Kidney (tissue), 14 donors: Measurements from ENCODE around the gene LENG9. TPM values are rescaled to one million over a fixed set of nuclear protein-coding genes. Genes with fewer than 3 reads are reported as not detected.
"Not testable (repeated sequence)": the region's sequence is repeated elsewhere in the genome, so short reads cannot be mapped to it uniquely, and the experiment has no call there.

ENCODE experiments used
- DNase-seq, 5 donors: peaks; one replicate each; pipeline ENCODE4 v3.0.0-alpha.2; 2013 to 2020
- FAIRE-seq: peaks from 2 replicates; lab custom pipeline; 2012; peaks lifted over from hg19 to GRCh38; lab: Jason Lieb, UNC
- H3K27ac ChIP-seq, 2 donors: one replicate each; pipeline ENCODE4 v1.7.0; 2013; ENCODE audit warnings: low read depth in 2 of 2, low read length in 2 of 2, inconsistent platforms in 1 of 2
- H3K27me3 ChIP-seq: one replicate; pipeline ENCODE4 v1.7.1; 2013; ENCODE audit warnings: low read length, inconsistent platforms; ENCODE audit not compliant: control insufficient read depth, insufficient read depth
- H3K36me3 ChIP-seq, 3 donors: one replicate each; pipeline versions ENCODE4 v1.7.0 to v1.7.1; 2013; ENCODE audit warnings: low read length in 3 of 3, control low read depth in 1 of 3, inconsistent platforms in 1 of 3; ENCODE audit not compliant: insufficient read depth in 3 of 3, control insufficient read depth in 2 of 3
- H3K4me1 ChIP-seq, 3 donors: one replicate each; pipeline versions ENCODE4 v1.7.0 to v1.7.1; 2013; ENCODE audit warnings: low read length in 3 of 3, inconsistent platforms in 1 of 3, low read depth in 1 of 3; ENCODE audit not compliant: control insufficient read depth in 2 of 3, insufficient read depth in 2 of 3
- H3K4me3 ChIP-seq, 3 donors: one replicate each; pipeline versions ENCODE4 v1.7.0 to v1.8.1; 2013; ENCODE audit warnings: low read length in 3 of 3, control low read depth in 1 of 3, inconsistent platforms in 1 of 3
- H3K9ac ChIP-seq, 3 donors: one replicate each; pipeline versions ENCODE4 v1.7.0 to v1.7.1; 2013; ENCODE audit warnings: low read length in 3 of 3, control low read depth in 1 of 3, inconsistent platforms in 1 of 3
- H3K9me3 ChIP-seq, 3 donors: one replicate each; pipeline versions ENCODE4 v1.7.0 to v1.7.1; 2013; ENCODE audit warnings: low read length in 3 of 3, control low read depth in 1 of 3, inconsistent platforms in 1 of 3; ENCODE audit not compliant: control insufficient read depth in 2 of 3, insufficient read depth in 1 of 3
- intact Hi-C: fragments of 100-400 bp; cut with DNase I; formaldehyde crosslinking; loops from one replicate; pipeline ENCODE4 v1.11.1; 2022
- polyA plus RNA-seq: library from polyadenylated mRNA; stranded (reverse); fragments of 350-450 nt; fragmentation: Illumina TruSeq; extraction: RNeasy Lipid Tissue Mini Kit (QIAGEN cat#74804); gene quantifications from one replicate; pipeline ENCODE4 v1.2.3, GENCODE V29; 2014; ENCODE audit warnings: low read depth, low replicate concordance; ENCODE audit not compliant: insufficient read depth
- total RNA-seq: library from RNA; stranded (reverse); fragmentation: NEBNext Ultra II Directional; extraction: Animal tissue kit (Norgen Biotek cat#: 25700); gene quantifications from one replicate; pipeline ENCODE4 v1.2.1, GENCODE V29; 2021
- TF ChIP-seq, protein P1 (sequence below): IDR thresholded peaks from 3 replicates; pipeline ENCODE4 v1.5.1; 2012; ENCODE audit warnings: mild to moderate bottlenecking, moderate library complexity, borderline replicate concordance; ENCODE audit not compliant: insufficient read depth; ENCODE audit errors: extremely low read depth
- donor health status: control.
- donor health status: control.
- donor health status: control.
- donor health status: control.
- donor health status: control.
- donor health status: DM: yes; HTN: yes; CAD: no.
- donor health status: Normal renal cell carcinoma (clear cell type).

The LENG9 gene
- total and polyA plus RNA-seq, 2 donors from 2014 or later = 2.0 to 6.8 TPM

DNA sequence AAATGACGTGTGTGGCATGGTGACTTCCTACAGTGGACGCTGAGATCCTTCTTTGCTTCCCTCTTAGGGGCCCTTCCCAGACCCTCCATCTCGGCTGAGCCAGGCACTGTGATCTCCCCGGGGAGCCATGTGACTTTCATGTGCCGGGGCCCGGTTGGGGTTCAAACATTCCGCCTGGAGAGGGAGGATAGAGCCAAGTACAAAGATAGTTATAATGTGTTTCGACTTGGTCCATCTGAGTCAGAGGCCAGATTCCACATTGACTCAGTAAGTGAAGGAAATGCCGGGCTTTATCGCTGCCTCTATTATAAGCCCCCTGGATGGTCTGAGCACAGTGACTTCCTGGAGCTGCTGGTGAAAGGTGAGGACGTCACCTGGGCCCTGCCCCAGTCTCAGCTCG is 44.2 kb upstream of the LENG9 start:
- no peaks in the 10 kb centered on the region for H3K36me3 ChIP-seq
- intact Hi-C loops = no loop called here
- no peak for DNase-seq
- no peak for FAIRE-seq
- no peak overlapping the region for H3K9ac ChIP-seq
- no peaks in the 10 kb centered on the region for H3K4me1 ChIP-seq
- H3K9me3 ChIP-seq = no peaks in the 10 kb centered on the region
- no peaks in the 10 kb centered on the region for H3K27me3 ChIP-seq
- no peak overlapping the region for H3K27ac ChIP-seq
- TF ChIP-seq, protein P1, sequence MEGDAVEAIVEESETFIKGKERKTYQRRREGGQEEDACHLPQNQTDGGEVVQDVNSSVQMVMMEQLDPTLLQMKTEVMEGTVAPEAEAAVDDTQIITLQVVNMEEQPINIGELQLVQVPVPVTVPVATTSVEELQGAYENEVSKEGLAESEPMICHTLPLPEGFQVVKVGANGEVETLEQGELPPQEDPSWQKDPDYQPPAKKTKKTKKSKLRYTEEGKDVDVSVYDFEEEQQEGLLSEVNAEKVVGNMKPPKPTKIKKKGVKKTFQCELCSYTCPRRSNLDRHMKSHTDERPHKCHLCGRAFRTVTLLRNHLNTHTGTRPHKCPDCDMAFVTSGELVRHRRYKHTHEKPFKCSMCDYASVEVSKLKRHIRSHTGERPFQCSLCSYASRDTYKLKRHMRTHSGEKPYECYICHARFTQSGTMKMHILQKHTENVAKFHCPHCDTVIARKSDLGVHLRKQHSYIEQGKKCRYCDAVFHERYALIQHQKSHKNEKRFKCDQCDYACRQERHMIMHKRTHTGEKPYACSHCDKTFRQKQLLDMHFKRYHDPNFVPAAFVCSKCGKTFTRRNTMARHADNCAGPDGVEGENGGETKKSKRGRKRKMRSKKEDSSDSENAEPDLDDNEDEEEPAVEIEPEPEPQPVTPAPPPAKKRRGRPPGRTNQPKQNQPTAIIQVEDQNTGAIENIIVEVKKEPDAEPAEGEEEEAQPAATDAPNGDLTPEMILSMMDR = no peak
- no peak overlapping the region for H3K4me3 ChIP-seq

DNA sequence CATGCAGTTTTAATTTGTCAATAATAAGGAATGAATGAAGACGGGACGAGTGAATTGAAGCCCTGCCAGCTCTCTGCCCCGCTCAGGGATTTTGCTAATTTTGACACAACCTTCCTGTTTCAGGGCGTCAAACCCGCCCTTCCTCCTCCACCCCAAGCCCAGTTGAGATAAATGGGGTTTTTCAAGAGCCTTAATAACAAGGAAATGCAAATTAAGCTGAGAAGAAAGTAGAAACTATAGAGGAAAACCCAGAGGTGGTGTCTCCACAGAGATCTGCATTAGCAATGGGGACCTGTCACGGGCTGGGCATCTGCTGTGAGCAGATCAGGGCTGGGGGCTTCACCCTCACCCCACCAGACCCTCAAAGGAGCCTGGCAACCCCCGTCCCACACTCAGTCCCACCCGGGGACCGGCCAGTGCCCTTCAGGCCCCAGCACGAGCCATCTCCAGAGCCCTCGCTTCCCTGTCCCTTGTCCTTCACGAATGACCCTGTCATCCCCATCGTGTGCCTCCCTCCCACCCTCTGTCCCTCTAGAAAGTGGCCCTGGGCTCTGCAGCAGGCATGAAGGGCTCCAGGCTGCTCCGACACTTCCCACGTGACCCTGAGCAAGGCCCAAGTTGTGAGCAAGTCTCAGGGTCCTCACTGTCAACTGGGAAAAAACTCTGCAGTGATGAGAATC is 43.6 kb upstream of the LENG9 start:
- intact Hi-C loops, H3K4me1 ChIP-seq, FAIRE-seq: not testable (repeated sequence)

DNA sequence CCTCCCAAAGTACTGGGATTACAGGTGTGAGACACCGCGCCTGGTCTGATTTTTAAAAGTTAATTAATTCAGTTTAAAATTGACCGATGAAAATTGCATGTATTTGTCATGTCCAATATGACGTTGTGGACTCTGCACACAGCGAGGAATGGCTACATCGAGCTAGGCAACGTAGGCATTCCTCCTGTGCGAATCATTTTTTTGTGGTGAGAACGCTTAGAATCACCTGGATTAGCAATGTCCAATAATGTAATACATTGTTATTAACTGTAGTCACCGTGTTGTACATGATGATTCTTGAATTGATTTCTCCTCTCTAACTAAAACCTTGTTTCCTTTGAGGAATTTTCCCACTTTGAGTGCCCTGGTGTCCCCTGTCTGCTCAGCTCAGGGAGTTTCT is 42.5 kb upstream of the LENG9 start:
- intact Hi-C loops = no loop called here
- no peak for FAIRE-seq
- Histone ChIP-seq H3K27me3 (no peaks in the 10 kb centered on the region), H3K36me3 (no peaks in the 10 kb centered on the region), H3K4me1 (no peaks in the 10 kb centered on the region), H3K4me3 (no peak overlapping the region), H3K27ac (no peak overlapping the region), H3K9me3 (no peaks in the 10 kb centered on the region), H3K9ac (no peak overlapping the region)
- TF ChIP-seq, protein P1 = no peak
- no peak for DNase-seq

More for the DNA sequence above, 43.6 kb upstream of the LENG9 start:
- H3K27ac ChIP-seq, H3K27me3 ChIP-seq, H3K9ac ChIP-seq, H3K4me3 ChIP-seq, H3K36me3 ChIP-seq, DNase-seq, H3K9me3 ChIP-seq: not testable (repeated sequence)

DNA sequence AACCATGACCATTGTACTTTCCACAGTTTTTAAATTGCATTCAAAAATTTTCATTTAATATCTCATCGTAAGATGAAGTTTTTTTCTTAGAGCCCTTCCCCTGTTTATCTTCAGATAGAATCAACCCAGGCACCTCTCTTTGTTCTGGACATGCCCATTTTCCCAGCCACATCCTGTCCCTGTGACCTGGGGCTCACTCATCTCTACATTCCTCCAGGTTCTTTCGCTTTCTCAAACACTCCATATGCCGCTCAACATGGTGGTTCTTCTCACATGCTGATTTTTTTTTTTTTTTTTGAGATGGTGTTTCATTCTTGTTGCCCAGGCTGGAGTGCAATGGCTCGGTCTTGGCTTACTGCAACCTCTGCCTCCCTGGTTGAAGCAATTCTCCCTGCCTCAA is 42.0 kb upstream of the LENG9 start:
- H3K9me3 ChIP-seq, FAIRE-seq, H3K4me1 ChIP-seq, H3K9ac ChIP-seq, DNase-seq, intact Hi-C loops, H3K27ac ChIP-seq, H3K36me3 ChIP-seq, H3K4me3 ChIP-seq, H3K27me3 ChIP-seq: not testable (repeated sequence)
